BE2C (cell line): Measurements from ENCODE around the gene COL4A2.

Experiments
- DNase-seq: peaks from one replicate; pipeline ENCODE4 v3.0.0-alpha.2; 2020
- H3K27me3 ChIP-seq: fragments of 250-450 bp; sonication (Bioruptor Pico); 2 replicates; pipeline ENCODE4 v1.5.1; 2020; ENCODE audit warnings: mild to moderate bottlenecking
- H3K36me3 ChIP-seq: fragments of 250-450 bp; sonication (Bioruptor Pico); 2 replicates; pipeline ENCODE4 v1.5.1; 2020; ENCODE audit warnings: mild to moderate bottlenecking
- H3K4me1 ChIP-seq: fragments of 250-450 bp; sonication (Bioruptor Pico); 2 replicates; pipeline ENCODE4 v1.5.1; 2020
- H3K4me3 ChIP-seq: 2 replicates; pipeline ENCODE4 v1.5.1; 2011; ENCODE audit warnings: low read depth, low read length
- H3K9me3 ChIP-seq: fragments of 250-450 bp; sonication (Bioruptor Pico); 2 replicates; pipeline ENCODE4 v1.5.1; 2020
- TF ChIP-seq, protein P1 (sequence below): IDR thresholded peaks from 2 replicates; pipeline ENCODE4 v1.5.1; 2012; ENCODE audit warnings: mild to moderate bottlenecking, low read depth, low read length

Gene COL4A2

DNA sequence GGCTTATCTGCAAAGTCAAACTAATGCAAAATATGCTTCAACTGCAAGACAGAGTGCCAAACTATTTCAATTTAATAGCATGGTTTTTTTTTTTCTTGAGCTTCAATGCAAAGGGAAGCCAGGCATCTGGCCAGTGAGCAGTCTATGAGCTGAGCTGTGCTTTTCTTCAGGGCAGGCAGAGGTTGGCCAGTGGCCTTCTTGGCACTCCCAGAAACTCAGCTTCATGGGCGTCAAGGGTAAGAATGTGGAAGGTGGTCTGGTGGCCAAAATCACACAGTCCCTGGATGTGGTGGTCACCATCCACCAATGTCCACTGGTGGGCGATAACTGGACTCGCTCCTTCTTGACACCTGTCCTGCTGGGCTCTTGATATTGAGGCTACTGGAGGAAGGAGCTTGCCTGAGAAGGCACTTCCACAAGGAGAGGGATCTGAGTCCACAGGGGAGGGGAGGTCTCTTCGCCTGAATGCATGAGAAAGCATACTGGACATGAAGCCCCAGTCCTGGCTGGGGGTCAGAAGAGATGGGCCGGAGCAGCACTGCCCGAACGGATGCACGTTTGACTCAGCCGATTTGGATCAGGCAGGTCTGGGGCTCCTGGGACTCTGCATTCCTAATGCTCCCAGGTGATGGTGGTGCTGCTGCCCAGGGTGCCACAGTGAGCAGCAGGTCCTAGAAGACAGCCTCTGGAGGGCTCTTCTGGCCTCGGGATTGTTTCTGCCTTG is 17.1 kb downstream of the COL4A2 start:
- DNase-seq: no peak
- TF ChIP-seq, protein P1, sequence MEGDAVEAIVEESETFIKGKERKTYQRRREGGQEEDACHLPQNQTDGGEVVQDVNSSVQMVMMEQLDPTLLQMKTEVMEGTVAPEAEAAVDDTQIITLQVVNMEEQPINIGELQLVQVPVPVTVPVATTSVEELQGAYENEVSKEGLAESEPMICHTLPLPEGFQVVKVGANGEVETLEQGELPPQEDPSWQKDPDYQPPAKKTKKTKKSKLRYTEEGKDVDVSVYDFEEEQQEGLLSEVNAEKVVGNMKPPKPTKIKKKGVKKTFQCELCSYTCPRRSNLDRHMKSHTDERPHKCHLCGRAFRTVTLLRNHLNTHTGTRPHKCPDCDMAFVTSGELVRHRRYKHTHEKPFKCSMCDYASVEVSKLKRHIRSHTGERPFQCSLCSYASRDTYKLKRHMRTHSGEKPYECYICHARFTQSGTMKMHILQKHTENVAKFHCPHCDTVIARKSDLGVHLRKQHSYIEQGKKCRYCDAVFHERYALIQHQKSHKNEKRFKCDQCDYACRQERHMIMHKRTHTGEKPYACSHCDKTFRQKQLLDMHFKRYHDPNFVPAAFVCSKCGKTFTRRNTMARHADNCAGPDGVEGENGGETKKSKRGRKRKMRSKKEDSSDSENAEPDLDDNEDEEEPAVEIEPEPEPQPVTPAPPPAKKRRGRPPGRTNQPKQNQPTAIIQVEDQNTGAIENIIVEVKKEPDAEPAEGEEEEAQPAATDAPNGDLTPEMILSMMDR: no peak
- peaks cover 39% of the 10 kb centered on the region for H3K27me3 ChIP-seq
- no peaks in the 10 kb centered on the region for H3K9me3 ChIP-seq
- H3K4me3 ChIP-seq: no peak overlapping the region
- no peaks in the 10 kb centered on the region for H3K4me1 ChIP-seq
- no peaks in the 10 kb centered on the region for H3K36me3 ChIP-seq

DNA sequence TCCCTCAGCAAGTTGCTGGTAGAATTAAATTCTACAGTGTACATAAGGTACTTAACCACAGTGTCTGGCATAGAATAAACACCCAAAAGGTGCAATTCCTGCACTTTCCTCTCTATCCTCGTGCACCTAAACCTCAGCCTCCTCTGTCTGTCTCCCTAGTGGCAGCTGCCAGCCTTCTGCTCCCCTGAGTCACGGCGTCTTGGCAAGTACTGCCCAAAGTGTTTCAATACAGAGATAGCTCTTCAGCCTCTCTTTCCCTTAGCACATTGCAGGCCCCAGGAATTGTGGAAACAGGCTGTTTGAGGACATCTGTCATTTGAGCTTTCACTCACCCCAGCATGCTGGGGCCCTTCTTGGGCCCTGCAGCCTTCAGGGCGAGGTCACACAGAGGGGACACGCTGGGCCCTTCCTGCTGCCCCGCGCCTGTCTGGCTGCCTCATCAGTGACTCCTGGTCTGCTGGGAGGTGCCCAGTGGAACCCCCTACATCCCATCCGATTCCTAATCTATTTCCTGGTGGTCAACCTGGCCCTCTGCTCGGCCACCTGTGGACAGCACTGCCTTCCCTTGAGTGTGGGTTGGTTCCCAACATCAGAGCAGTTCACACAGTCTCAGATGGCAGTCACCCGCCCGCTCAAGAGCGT is 19.3 kb downstream of the COL4A2 start:
- TF ChIP-seq, protein P1: no peak
- no peaks in the 10 kb centered on the region for H3K4me1 ChIP-seq
- H3K4me3 ChIP-seq: no peak overlapping the region

GRCh38 chr13:110327051-110327721 is 20.1 kb downstream of the COL4A2 start:
- Histone ChIP-seq H3K36me3 (no peaks in the 10 kb centered on the region), H3K4me3 (no peak overlapping the region), H3K27me3 (peaks cover 42% of the 10 kb centered on the region), H3K9me3 (no peaks in the 10 kb centered on the region), H3K4me1 (no peaks in the 10 kb centered on the region)
- no peak for DNase-seq
- TF ChIP-seq, protein P1: no peak

More for the DNA sequence above, 19.3 kb downstream of the COL4A2 start:
- no peak for DNase-seq
- Histone ChIP-seq H3K27me3 (peaks cover 50% of the 10 kb centered on the region), H3K9me3 (no peaks in the 10 kb centered on the region), H3K36me3 (no peaks in the 10 kb centered on the region)

GRCh38 chr13:110328573-110328972 is 21.5 kb downstream of the COL4A2 start:
- H3K4me3 ChIP-seq: no peak overlapping the region
- DNase-seq: no peak
- no peaks in the 10 kb centered on the region for H3K36me3 ChIP-seq
- TF ChIP-seq, protein P1: no peak
- no peaks in the 10 kb centered on the region for H3K4me1 ChIP-seq
- H3K27me3 ChIP-seq: peaks cover 38% of the 10 kb centered on the region
- H3K9me3 ChIP-seq: no peaks in the 10 kb centered on the region

DNA sequence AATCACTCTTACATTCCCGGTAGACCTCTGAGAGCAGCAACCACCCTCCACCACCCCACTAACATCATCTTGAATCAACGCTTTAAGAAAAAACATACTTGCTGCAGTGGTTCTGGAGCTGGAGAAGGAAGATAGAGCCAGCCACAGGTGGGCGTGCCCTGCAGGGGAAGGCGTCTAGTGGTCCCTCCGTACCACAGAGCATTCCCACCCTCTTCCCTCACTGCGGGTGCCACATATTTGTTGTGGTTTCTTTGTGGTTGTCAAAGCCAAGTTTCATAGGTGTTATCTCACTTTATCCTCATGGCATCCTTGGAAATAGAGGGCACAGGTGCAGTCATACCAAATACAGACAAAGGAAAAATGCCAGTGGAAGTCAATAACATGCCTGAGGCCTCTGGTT is 22.2 kb downstream of the COL4A2 start:
- no peaks in the 10 kb centered on the region for H3K9me3 ChIP-seq
- TF ChIP-seq, protein P1: no peak
- DNase-seq: no peak
- H3K27me3 ChIP-seq: peaks cover 38% of the 10 kb centered on the region
- H3K36me3 ChIP-seq: no peaks in the 10 kb centered on the region
- H3K4me3 ChIP-seq: no peak overlapping the region
- no peaks in the 10 kb centered on the region for H3K4me1 ChIP-seq
